ENCODE data around the gene LYSMD4.
"Not testable (repeated sequence)": the region's sequence is repeated elsewhere in the genome, so short reads cannot be mapped to it uniquely, and the experiment has no call there.

DNA sequence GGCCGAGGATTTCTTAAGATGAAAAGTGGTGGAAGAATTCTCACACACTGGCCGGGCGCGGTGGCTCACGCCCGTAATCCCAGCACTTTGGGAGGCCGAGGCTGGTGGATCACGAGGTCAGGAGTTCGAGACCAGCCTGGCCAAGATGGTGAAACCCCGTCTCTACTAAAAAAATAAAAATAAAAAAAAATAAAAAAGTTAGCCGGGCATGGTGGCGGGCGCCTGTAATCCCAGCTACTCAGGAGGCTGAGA, 729 bp upstream of the LYSMD4 start:
- TF ChIP-seq, protein P1, sequence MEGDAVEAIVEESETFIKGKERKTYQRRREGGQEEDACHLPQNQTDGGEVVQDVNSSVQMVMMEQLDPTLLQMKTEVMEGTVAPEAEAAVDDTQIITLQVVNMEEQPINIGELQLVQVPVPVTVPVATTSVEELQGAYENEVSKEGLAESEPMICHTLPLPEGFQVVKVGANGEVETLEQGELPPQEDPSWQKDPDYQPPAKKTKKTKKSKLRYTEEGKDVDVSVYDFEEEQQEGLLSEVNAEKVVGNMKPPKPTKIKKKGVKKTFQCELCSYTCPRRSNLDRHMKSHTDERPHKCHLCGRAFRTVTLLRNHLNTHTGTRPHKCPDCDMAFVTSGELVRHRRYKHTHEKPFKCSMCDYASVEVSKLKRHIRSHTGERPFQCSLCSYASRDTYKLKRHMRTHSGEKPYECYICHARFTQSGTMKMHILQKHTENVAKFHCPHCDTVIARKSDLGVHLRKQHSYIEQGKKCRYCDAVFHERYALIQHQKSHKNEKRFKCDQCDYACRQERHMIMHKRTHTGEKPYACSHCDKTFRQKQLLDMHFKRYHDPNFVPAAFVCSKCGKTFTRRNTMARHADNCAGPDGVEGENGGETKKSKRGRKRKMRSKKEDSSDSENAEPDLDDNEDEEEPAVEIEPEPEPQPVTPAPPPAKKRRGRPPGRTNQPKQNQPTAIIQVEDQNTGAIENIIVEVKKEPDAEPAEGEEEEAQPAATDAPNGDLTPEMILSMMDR (tag by site-specific recombination; IDR thresholded peaks at IDR 0.05), result not testable (repeated sequence)
- not testable (repeated sequence) for TF ChIP-seq ZNF341 (tag by site-specific recombination; IDR thresholded peaks at IDR 0.05; ENCODE audit: low read depth); ZSCAN18 (tag by site-specific recombination; IDR thresholded peaks at IDR 0.05); YY1 (tag by site-specific recombination; IDR thresholded peaks at IDR 0.05); ZNF433 (tag by site-specific recombination; IDR thresholded peaks at IDR 0.05; ENCODE audit: low read depth); ZNF148 (tag by site-specific recombination; IDR thresholded peaks at IDR 0.05; ENCODE audit: borderline replicate concordance); ZNF112 (tag by site-specific recombination; IDR thresholded peaks at IDR 0.05); ZNF530 (tag by site-specific recombination; IDR thresholded peaks at IDR 0.05; ENCODE audit: low read depth); OVOL3 (tag by site-specific recombination; IDR thresholded peaks at IDR 0.05); ZNF707 (tag by site-specific recombination; IDR thresholded peaks at IDR 0.05)
- TF ChIP-seq, protein P2, sequence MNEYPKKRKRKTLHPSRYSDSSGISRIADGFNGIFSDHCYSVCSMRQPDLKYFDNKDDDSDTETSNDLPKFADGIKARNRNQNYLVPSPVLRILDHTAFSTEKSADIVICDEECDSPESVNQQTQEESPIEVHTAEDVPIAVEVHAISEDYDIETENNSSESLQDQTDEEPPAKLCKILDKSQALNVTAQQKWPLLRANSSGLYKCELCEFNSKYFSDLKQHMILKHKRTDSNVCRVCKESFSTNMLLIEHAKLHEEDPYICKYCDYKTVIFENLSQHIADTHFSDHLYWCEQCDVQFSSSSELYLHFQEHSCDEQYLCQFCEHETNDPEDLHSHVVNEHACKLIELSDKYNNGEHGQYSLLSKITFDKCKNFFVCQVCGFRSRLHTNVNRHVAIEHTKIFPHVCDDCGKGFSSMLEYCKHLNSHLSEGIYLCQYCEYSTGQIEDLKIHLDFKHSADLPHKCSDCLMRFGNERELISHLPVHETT (tag by site-specific recombination; IDR thresholded peaks at IDR 0.05), result not testable (repeated sequence)

Data from HEK293 (cell line).